Measurements from ENCODE around the gene PAX9.

- TF ChIP-seq CTCF (IDR thresholded peaks at IDR 0.05) (no peak), POLR2A (IDR thresholded peaks at IDR 0.05) (no peak)
Observed at GRCh38 chr14:36665887-36666415, 4.3 kb downstream of the PAX9 start.

Measured in heart left ventricle (tissue), 13 donors.